GM12874 (cell line): Measurements from ENCODE around the gene MT1B.

ENCODE experiments used
- CTCF ChIP-seq: IDR thresholded peaks from 2 replicates; pipeline ENCODE4 v1.5.1; 2011; ENCODE audit warnings: low read depth, mild to moderate bottlenecking, control low read depth, low read length, moderate library complexity; ENCODE audit not compliant: insufficient read depth

Gene MT1B

GRCh38 chr16:56613706-56614105 is 38.0 kb upstream of the MT1B start:
- TF ChIP-seq CTCF = no peak

GRCh38 chr16:56614549-56614991 is 37.1 kb upstream of the MT1B start:
- TF ChIP-seq CTCF = no peak

- TF ChIP-seq CTCF = no peak
Observed at GRCh38 chr16:56615353-56615752, 36.3 kb upstream of the MT1B start.

- no peak for TF ChIP-seq CTCF
Observed at GRCh38 chr16:56616608-56617211, 35.0 kb upstream of the MT1B start.

- TF ChIP-seq CTCF = no peak
Observed at GRCh38 chr16:56617212-56618085, 34.2 kb upstream of the MT1B start.

GRCh38 chr16:56618138-56618537 is 33.5 kb upstream of the MT1B start:
- TF ChIP-seq CTCF = no peak

- TF ChIP-seq CTCF = no peak
Observed at GRCh38 chr16:56620339-56620897, 31.3 kb upstream of the MT1B start.
